GM18867 (cell line): ENCODE results near the gene CYP26C1.
"Not testable (repeated sequence)": the region's sequence is repeated elsewhere in the genome, so short reads cannot be mapped to it uniquely, and the experiment has no call there.

Experiments used
- ATAC-seq: cut with Tn5 transposase; IDR thresholded peaks from one replicate; pipeline ENCODE4 v1.9.1; 2021; ENCODE audit warnings: mild to moderate bottlenecking, moderate library complexity; ENCODE audit not compliant: unreplicated experiment

The CYP26C1 gene

DNA sequence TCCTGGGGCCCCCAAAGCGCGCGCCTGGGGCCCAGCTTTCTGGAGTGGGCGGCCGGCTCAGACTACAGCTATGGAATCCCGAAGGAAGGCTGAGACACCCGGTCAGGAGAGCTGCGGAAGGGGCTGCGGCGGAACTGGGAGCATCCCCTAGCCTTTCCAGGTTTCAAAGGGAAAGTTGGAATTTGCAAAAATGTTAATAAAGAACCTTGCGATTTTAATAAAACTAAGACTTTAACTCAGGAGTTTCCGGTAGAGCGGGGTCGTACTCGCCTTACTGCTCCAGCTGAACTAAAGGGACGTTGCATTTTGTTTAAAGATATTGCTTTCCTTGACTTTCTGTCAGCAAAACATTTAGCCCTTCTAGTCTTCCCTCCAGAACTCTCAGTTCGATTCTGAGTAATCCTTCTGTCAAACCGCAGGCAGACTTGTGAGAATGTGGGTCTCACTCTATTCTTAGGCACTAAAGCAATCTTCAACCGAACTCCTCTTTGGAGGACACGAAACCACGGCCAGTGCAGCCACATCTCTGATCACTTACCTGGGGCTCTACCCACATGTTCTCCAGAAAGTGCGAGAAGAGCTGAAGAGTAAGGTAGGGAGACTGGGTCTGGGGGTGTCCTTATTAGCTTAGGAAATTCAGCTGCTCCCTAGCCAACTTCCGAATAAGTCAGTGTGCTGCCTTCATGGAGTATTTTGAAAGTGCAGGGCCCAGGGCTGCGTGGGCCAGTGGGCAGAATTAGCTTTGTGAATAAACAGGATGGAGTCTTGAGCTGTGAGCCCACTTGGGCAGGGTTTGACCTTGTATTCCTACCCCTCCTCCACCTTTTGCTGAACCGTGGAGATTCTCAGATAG, 15.0 kb downstream of the CYP26C1 start:
- no peak for ATAC-seq

DNA sequence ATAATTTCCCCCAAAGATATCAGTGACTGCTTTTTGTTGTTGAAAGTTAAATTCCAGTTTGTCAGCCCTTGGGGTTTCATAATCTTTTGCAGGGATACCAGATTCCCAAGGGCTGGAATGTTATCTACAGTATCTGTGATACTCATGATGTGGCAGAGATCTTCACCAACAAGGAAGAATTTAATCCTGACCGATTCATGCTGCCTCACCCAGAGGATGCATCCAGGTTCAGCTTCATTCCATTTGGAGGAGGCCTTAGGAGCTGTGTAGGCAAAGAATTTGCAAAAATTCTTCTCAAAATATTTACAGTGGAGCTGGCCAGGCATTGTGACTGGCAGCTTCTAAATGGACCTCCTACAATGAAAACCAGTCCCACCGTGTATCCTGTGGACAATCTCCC, 16.3 kb downstream of the CYP26C1 start:
- ATAC-seq: no peak

DNA sequence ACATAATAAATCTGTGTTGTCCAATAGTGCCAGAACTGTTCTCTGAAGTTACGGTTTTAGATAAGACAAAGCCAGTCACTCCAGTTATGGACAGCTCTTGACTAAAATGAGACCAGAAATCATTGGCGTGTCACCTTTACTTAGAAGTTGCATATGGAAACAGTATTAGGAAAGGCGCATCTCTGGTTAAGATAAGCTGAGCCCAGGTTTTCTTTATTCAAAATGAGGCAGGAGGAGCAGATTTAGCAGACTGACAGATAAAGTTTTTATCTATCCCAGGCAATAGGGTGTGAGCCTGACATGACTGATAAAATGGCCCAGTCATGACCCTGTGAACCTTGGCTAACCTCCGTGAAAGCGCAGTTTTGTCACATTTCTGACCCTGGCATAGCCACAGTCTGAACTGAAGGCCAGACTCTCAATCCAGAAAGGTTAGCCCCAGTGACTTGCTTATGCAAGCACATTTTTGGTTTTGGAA, 17.3 kb downstream of the CYP26C1 start:
- no peak for ATAC-seq

DNA sequence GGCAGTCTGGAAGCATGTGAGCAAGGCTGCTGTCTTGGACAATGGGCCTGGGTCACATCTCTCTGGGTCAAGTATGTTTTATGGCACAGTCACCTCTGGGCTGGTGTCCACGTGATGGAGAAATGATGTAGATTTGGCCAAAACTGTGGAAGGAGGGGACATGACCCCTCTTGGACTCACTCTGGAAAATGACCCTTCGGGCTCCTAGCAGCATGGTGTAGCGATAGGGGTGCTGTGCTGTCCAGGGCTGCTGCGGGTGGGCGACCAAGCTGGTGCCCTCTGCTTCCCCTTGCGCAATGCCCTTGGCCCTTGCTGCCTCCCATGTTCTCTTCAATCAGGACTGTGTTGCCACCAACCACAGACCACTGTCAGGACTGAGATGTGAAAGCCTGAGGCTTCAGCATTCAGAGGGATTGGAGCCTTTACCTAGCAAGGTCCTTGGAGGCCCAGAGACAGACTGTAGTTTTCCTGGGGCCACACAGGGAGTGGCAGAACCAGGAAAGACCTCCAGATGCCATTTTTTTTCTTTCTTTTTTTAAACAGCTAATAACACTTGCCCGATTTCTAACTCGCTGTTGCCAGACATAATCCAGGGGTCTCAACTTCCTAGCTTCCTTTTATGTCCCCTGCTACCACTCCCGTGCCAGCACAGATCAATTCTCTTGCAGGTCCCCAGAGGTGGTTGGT, 19.2 kb downstream of the CYP26C1 start:
- ATAC-seq: no peak

DNA sequence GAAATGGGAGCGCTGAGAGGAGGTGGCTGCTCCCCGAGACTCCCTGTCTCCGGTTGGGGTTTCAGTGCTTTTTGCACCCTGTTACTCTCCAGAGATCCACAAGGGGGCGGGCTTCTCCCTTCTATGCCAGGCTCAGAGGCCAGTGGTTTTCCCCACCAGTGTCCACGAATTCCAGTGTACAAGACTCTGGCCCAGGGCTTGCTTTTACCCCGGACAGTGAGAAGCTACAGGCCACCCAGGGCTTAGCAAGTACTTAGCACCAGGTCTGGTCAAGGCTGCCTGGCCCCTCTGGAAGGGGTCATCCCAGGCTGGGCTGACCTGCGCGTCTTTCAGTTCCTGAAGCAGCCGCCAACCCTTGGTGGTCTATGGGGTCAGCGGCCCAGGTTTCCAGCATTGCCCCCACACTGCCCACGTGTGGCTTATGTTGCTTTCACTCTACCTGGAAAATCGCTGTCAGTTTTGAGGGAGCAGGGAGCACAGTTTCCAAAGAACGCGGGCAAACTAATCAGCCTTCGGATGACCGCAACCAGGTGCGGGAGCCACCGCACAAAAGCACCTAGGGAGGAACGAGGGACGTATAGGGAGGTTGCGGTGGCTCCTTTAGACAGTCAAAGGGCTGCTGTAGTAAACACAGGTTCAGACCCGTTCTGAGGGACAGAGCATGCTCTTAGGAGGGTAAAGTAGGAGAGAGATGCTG, 19.9 kb downstream of the CYP26C1 start:
- no peak for ATAC-seq

DNA sequence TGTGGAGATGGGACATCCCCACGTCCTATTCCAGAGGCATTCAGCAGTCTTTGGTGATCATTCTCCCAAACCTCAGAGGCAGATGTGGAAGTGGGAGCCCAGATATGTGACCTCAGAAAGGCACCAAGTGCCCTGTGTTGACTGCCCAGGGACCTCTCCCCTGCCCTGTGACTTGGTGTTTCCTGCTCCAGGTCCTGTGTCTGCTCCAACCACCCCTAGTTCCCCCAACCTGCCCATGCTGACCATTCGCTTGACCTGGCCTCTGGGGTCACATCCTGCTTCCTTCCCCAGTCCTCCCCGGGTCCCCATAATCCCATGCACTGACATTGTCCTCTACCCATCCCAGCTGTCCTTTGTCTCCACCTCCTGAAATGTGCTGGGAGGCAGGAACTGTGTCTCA, 20.7 kb downstream of the CYP26C1 start:
- no peak for ATAC-seq

DNA sequence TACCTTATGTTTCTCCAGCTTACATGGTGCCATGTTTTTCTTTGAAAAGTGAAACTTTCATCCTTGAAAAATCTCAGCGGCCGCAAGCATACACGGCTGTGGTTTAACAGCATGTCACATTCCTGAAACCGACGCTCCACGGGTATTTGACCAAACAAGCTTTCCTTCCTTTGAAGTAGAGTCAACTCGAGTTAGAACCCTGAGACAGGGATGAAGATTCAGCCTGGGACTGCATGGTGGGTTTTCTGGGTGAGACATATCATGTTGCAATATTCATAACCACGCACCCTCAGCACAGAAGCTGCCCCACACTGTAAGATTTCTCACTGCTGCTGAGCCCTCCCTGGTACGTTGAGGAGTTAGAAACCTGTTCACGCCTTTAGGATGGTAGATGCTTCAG, 21.2 kb downstream of the CYP26C1 start:
- ATAC-seq: no peak

DNA sequence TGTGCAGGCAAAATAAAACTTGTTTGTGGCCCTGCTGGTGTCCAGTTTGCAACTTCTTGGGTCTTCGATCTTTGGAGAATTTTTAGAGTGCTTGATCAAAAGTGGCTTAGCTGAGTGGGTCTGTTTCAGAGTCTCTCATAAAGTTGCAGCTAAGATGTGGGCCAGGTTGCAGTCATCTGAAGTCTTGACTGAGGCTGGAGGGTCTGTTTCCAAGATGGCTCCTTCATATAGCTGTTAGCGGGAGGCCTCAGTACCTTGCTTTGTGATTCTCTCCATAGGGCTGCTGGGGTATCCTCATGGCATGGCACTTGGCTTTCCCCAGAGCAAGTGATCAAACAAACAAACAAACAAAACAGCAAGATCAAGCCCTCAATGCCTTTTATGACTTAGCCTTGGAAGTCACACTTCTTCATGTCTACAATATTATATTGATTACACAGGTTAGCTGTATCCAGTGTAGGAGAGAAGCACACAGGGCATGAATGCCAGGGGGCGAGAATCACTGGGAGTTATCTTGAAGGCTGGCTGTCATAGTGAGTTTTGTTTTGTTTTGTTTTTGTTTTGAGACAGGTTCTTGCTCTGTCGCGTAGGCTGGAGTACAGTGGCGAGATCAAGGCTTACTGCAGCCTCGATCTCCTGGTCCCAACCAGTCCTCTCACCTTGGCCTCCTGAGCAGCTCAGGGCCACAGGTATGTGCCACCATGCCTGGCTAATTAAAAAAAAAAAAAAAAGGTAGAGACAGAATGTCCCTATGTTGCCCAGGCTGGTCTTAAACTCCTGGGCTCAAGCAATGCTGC, 23.3 kb downstream of the CYP26C1 start:
- no peak for ATAC-seq

DNA sequence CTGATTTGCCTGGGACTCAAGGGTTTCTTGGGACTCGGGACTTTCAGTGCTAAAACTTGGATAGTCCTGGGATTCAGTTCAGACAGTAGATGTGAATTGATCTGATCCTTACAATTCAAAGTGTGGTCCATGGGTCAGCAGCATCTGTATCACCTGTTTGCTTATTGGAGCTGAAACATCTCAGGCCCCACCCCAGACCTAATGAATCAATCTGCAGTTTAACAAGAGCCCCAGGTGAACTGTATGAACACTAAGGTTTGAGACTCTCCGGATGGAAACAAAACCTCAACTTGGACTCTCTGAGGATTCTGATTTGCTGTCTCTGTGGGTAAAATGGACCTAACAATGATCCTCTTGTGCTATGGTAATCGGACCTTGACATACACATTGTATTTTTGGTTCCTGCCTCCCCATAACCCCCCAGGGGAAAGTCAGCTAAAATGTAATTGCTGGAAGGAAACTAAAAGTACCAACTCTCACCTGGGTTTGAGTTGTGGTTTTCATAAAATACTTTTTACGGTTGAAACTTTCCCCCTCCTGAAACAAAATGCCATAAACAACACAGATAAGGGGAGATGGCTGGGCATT, 24.8 kb downstream of the CYP26C1 start:
- no peak for ATAC-seq

DNA sequence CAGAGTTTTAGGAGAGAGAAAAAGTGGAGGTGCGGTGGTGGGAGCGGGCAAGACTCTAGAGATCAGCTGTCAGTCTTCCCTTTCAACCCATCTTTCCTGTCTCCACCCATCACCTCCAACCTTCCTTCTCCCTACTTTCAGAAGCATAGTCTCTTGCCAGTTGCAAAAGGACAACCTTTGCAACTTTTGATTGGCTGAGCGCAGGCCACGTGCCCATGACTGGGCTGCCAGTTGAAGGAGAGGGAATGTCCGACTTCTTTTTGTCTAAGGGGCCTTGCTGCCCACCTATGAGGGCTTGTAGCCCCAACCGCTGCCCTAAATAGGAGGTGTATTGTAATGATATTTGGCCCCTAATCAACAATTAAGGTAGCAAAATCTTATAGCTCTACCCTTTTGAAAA, 25.7 kb downstream of the CYP26C1 start:
- ATAC-seq: no peak

DNA sequence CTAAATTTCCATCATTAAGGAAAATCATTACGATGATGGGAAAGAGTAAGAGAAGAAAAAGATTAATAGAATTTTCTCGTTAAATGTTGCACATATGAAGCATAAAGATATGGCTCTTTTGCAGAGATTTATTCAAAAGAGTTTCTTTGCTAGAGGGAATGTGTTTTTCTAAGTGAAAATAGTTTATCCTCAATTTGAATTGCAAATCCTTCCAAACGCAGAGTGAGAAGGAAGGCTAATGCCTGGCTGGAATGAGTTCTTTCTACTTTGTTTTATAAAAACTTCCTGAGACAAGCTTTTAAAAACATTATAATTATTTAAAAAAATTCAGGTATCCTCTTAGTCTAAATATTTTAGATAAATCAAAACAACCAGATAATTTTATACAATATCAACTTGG, 27.2 kb downstream of the CYP26C1 start:
- no peak for ATAC-seq

DNA sequence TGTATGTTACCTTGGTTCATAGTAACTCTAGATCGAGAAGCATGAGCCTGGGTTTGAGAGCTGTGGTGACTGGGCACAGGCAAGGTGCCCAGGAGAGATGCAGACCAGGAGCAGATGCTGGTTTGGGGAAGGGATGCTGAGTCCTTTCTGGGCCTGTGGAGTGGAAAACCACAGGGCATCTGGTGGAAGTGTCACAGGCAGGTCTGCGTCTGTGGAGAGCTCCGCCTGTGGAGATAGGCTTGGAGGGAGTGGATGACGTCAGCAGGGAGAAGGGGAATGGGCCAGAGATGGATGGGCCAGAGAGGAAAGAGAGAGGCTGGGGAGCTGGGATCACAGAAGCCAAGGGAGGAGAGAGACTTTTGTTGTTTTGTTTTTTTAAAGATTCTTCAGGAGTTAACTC, 27.9 kb downstream of the CYP26C1 start:
- ATAC-seq: no peak

DNA sequence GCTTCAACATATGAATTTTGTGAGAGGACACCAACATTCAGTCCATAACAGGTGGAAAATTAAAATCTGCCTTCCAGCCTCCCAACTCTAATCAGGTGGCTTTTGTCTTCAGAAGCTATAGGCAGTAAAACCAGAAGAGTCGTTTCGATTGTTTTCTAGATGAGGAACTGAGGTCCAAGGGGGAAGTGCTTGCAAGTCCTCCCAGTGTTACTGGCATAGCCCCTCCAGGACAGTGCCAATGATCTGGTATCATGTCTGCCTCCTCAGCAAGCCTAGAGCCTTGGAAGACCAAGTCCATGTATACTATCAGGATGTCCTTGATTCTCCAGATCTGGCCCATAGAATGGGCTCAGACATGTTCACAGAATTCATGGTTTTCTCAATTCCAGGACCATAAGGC, 30.0 kb downstream of the CYP26C1 start:
- no peak for ATAC-seq

DNA sequence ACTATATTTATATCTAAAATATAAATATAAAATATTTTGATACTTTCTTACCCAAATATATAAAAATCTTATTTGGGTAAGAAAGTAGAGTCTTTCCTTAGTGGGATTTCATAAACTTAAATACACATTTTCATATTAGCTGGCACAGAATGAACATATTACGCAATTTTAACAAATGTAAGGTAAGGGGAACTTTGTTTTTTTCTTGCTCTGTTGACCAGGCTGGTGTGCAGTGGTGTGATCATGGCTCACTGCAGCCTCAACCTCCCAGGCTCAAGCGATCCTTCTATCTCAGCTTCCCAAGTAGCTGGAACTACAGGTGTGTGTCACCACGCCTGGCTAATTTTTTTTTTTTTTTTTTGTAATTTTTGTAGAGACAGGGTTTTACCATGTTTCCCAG, 31.4 kb downstream of the CYP26C1 start:
- no peak for ATAC-seq

DNA sequence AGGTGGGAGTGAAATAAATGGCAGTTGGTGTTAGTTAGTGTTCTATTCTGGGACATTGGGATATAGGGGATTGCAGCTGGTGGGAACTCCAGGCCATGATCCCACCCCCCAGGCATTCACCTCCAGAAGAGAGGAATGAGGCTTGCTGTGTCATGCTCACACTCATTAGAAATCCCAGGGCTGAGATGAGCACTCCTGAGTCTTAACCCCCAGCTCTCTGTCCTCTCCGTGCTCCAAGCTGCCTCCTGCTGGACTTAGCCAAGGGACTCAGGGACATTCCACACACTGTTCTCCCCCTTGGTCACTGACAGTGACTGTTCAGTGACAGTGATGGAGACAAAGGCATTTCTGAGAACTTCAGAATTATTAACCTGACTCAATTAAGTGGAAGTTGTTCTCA, 34.6 kb downstream of the CYP26C1 start:
- ATAC-seq: no peak

DNA sequence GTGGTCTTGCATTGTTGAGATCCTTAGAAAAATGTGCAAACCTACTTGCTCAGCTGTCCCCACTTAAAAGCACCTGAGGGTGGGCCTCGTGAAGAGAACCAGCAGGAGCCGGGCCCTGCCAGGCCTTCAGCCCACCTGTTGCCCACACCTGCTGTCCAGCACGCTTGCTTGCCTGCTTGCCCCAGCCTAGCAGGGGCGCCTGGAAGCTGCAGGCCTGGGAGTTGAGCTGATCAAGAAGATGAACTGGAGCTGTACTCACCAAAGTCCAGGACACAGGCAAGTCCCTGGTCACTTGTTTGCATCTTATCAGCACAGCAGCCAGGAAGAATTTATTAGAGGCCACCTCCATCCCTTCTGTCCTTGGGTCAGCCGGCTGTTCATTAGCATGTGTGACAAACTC, 36.3 kb downstream of the CYP26C1 start:
- no peak for ATAC-seq

DNA sequence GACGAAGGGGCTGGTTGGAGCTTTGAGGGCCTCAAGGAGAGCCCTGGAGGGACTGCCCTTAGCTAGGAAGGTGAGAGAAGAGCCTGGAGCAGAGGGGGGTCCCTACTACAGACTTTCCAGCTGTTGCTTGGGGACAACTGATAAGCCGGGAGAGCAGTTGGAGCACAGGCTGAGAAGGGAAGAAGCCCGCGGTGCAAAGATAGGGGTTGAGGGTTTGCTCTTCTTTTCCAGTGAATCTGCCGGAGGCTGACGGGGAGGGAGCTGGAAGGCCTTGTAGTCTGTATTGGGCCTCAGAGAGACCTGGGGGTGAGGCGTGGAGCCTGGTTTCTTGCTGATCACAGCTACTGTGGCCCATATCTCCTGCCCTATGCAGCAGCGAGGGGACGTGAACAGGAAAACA, 36.8 kb downstream of the CYP26C1 start:
- ATAC-seq: no peak

DNA sequence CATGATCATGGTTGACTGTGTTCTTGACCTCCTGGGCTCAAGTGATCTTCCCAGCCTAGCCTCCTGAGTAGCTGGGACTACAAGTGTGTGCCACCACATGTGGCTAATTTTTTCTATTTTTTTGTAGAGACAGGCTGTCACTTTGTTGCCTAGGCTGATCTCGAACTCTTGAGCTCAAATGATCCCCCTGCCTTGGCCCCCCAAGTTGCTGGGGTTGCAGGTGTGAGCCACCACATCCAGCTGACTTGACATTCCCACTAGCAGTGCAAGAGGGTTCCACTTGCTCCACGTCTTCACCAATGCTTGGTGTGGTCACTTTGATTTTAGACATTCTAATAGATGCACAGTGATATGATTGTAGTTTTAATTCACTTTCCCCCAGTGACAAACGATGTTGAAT, 38.2 kb downstream of the CYP26C1 start:
- ATAC-seq: no peak

DNA sequence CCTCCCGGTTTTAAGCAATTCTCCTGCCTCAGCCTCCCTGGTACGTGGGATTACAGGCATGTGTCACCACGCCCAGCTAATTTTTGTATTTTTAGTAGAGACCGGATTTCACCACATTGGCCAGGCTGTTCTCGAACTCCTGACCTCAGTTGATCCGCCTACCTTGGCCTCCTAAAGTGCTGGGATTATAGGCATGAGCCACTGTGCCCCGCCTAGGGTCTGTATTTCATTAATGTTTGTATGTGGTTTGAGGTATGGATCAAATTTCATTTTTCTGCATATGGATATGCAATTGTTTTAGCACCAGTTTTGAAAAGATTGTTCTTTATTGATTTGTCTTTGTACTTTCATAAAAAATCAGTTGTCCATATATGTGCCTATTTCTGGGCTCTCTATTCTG, 39.1 kb downstream of the CYP26C1 start:
- ATAC-seq: no peak

DNA sequence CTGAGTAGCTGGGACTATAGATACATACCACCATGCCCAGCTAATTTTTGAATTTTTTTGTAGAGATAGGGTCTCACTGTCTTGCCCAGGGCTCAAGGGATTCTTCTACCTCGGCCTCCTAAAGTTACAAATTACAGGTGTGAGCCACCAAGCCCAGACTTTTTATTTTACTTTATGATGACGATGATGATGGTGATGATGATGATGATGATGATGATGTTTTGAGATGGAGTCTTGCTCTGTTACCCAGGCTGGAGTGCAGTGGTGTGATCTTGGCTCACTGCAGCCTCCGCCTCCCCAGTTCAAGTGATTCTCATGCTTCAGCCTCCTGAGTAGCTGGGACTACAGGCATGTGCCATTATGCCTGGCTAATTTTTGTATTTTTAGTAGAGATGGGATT, 40.5 kb downstream of the CYP26C1 start:
- not testable (repeated sequence) for ATAC-seq

DNA sequence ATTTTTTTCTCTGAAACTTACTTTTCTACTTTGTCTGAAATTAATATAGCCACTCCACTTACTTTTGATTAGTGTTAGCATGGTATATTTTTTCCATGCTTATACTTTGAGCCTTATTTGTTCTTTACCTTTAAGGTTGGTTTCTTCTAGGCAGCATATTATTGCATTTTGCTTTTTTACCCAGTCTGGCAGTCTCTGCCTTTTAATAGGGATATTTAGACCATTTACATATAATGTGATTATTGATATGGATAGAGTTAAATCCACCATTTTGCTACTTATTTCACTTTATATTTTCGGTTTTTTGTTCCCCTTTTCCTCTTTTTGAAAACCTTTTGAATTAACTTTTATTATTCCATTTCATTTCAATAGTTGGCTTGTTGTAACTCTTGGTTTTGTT, 43.4 kb downstream of the CYP26C1 start:
- no peak for ATAC-seq
